NCI-H460 (cell line): ENCODE measurements around the gene GTF2F1. TPM values are rescaled to one million over a fixed set of nuclear protein-coding genes. Genes with fewer than 3 reads are reported as not detected.
"Not testable (repeated sequence)": the region's sequence is repeated elsewhere in the genome, so short reads cannot be mapped to it uniquely, and the experiment has no call there.

Experiments used
- DNase-seq: peaks from one replicate; pipeline ENCODE4 v3.0.0-alpha.2; 2016; ENCODE audit warnings: low read depth; ENCODE audit errors: extremely low read depth
- total RNA-seq: library from RNA; depleted of rRNA; stranded (reverse); fragments of >200 nt; shearing (Covaris generic); gene quantifications from 2 replicates; pipeline ENCODE4 v1.2.3, GENCODE V29; 2014

GTF2F1 gene
- total RNA-seq, 1 experiment from 2014 or later = 44.1 TPM

DNA sequence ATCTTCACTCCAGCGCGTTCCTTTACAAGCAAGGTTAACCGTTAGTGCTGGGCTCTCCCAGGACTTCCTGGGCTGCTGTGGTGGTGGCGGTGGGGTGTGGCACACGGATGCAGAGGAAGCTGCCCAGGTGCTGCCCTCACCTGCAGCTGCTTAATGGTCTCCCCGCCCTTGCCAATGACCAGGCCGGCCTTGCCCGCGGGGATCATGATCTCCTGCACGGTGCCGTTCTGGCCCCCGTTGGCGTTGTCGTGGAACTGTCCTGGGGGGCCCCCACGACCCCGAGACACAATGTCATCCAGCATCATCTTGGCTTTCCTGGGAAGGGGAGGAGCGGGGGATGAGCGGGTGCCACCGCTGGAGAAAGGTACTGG lies 25.6 kb upstream of the GTF2F1 start:
- DNase-seq = no peak

DNA sequence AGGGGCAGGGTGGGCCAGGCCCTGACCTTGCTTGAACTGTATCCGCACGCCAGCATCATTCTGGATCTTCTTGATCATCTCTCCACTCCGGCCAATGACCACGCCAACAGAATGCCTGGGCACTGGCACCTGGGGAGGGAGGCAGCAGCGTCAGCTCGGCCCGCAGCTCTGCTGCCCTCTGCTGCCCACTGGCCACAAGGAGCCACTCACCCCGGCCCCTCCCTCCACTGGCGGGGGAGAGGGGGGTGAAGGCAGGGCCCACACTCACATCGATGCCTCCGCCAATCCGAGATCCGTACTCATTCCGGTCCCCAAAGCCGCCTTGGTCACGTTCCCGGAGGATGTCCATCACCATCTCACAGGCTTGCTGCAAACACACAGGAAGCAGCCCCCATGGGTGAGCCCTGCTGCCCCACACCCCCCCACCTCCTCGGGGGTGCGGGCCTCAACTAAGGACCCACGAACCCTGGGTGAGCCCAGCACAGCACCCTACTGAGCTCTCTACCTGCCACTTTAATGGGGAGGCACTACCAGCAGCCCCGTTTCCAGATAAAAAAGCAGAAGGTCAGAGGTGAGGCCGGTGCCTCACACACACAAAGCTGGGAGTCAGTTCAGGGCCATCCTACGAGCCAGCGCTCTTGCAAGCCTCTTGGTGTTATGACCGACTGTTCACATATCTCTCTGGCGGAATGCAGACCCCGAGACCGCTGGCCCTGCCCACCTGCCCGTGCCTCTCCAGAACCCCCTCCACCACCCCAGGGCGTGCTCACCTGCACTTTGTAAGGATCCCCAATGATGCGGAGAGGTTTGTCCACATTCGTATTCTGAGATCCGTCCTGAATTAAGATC lies 25.0 kb upstream of the GTF2F1 start:
- DNase-seq = peak; percentile 33

DNA sequence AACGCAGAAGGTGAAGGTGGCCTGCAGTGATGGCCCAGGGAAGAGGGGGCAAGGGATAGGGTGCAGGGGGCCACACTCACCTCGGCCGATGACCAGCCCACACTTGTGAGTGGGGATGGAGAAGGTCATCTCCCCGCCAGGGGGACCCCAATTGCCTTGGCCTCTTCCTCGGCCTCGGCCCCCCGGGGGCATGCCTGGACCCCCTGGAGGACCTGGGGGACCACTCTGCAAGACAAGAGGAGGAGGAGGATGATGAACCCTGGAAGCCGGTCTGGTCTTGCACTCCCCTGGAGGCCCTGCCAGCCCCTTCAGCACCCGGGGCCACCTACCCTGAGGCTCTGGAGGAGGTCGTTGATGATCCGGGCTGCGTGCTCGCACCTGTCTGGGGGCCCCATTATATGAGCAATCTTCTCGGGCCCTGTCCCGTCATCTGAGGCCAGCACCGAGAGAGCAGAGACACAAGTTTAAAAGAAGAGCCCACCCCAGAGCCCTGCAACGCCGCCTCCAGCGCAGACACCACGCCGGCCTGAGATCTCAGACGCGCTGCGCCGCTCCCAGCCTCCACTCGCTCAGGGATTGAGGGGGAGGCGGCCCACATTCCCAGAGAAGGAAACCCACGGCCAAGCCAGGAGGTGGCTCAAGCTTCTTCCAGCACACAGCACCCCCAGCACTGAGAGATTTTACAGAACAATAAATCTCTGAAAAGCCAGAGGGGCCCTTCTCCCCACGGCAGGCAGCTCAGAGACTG lies 23.9 kb upstream of the GTF2F1 start:
- DNase-seq = no peak

DNA sequence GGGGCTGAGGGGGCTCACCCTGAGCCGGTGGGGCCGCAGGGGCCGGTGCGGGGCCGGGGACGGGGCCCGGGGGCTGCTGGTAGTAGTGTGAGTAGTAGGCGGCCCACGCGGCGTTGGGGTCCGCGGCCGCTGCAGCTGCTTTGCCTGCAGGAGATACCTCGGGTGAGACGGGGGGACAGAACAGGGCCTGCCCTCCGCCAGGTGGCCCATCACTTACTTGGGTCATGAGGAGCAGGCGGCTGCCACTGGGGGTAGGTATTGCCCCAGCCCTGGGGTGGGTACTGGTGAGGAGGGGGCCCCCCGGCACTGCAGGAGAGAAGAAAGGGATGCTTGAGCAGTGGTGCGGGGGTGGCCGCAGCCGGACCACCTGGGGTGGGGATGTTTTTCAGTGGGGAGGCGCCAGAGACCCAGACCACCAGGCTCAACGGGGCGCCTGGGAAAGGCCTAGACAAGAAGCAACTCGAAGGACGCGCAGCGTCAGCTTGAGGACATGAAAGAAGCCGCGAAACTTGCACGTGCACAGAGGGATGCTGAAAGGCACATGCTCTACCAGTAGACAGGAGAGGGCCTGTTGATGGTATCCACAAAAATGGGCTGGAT lies 22.7 kb upstream of the GTF2F1 start:
- DNase-seq = no peak

DNA sequence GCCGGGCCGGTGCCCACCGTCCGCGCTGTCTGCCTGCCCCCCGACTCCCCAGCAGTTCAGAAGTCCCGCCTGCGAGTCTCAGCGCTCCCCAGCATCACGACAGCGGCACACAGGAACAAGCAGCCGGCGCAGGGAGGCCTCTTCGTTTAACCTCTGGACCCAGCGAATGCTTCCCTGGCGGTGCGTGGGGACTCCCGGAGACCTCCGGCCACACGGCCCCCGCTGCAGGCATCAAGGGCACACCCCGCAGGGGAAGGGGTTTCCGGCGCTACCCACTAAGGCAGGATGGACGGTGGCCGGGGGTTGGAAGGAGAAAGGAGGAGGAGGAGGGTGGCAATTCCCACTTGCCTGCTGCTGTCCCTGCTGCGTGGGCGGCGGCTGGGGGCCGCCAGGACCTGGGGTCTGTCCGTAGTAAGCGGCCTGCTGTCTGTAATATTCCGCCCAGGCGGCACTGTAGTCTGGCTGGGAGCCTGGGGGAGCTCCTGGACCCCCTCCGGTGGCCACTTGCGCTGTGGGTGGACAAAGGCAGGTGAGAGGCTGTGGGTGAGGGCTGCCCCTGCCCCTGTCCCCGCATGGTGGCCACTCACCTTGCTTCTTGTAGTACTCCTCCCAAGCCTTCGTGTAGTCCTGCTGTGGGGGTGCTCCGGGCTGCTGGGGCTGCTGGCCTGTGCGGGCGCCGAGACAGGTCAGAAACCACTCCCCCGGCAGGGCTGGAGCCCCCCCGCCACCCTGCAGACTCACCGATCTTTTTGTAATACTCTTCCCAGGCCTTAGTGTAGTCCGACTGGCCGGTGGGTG lies 22.0 kb upstream of the GTF2F1 start:
- DNase-seq = no peak

DNA sequence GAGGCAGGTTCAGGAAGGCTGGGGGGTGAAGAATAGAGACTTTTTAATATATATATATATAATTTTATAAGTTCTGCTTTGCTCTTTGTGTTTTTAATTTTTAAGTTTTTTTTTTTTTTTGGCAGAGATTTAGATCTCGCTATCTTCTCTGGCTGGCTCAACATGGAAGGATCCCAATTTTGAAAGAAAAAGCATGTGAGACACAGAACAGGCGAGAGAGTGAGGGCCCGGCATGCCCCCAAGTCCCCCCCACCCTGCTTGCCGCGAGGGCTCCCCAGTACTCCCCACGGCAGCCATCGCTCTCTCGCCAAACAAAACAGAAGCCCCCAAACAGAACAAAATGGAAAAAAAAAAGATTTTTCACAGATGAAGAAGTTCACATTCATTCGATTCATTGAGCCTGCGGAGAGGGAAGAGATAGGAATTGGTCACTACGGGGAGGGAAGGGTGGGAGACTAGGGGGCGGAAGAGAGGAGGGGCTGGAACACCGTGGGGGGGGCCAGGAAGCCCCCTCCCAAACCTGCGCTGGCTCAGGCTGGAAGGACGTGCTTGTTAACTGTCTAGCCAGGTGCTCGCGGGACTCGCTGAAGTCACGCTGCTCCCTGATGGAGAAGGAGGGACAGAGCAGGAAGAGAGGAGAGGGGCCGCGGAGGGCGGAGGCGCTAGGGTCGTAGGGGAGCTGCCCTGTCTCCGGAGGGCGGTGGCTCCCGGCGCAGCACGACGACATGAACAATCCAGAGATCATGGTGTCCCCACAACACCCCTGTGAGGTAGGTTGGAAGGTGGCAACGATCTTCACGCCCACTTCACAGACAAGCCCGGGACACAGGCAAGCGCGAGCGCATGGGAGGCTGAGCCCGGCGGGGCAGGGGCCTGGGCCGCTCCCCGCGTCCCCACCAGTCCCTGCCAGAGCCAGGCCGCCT lies 21.0 kb upstream of the GTF2F1 start:
- DNase-seq = no peak

DNA sequence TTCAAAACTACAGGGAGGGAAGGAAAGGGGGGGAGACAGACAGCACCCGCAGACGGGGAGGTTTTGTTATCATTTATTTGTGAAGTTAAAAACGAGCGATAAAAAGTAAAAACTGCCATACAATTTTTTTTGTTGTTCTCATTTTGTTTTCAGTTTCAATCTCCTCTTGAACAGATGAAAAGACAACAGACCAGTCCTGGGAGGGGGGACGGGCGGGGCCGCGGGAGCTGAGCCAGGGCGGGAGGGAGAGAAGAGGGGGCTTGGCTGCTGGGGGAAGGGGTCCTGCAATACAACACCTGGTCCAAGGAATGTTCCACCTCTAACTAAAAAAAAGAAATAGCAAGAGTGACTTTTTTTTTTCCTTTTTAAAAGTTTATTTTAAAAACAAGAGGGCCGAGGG lies 20.3 kb upstream of the GTF2F1 start:
- no peak for DNase-seq

DNA sequence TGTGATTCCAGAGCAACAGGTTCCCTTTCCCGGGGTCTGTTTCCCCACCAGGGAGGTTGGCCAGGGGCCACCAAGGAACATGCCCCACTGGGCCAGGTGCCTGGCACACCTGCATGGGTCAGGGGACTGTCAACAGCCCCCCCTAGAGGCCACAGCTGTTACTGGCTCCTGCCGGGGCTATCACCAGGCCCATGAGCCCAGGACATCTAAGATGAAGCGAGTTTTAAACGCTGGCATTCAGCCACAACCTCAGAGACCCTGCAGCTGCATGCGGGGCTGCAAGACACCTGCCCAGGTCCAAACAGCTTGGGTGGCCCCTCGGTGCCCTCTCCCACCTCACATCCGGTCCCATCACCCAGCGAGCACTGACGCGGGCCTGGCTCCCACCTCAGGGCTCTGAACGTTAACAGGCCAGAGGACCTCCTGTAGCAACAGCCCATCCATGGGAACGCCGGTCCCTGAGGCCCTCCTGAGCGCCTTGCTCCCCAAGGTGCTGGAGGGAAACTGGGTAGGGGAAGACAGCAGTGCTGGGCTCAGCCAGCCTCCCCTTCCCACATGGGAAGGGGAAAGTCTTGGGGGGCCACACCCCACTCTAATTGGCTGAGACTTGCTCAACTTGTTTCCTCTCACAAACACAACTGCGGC lies 19.6 kb upstream of the GTF2F1 start:
- no peak for DNase-seq

DNA sequence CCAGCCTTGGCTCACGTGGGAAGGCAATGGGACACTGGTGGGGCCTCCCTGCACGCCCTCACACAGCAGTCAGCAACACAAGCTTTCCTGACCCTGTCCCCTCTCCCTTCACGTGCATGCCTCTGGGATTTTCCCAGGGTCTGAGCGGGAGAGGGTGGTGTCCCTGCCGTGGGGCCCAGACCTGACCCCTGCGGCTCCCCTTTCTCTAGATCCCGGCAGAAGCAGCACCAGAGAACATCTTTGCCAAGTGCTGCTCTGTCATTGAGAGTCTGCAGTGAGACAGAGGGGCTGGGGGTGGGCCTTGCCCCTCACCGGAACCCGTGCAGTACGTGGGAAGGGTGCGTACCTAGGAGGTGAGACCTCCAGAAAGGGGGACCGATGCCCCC lies 19.1 kb upstream of the GTF2F1 start:
- no peak for DNase-seq

DNA sequence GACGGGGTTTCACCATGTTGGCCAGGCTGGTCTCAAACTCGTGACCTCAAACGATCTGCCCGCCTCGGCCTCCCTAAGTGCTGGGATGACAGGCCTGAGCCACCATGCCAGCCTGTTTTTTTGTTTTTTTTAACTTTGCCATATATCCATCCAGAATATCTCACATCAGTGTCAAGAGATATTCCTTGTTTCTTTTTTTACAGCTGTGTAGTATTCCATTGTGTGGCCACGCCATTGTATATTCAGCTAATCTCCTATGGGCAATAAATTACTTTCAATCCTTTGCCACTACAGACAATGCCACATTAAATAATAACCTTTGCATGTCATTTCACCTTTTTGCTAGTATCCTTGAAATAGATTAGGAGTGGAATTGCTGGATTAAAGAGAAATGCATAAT lies 16.4 kb upstream of the GTF2F1 start:
- DNase-seq = no peak

DNA sequence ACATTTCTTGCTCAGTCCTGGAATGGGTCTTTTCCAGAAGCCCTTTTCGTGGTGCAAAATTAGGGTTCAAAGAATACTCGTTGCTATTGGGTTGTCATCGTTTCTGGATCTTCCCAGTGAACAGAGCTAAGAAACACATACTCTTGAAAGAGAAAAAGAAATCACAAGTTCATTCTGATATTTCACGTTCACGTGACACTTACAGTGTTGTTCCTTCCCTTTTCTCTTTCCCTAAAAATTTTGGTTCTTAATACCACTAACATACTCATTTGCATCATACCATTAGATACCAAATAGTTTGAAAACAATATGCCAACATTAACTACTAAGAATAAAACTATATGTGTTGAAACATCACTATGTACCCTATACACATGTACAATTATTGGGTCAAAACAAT lies 13.4 kb upstream of the GTF2F1 start:
- DNase-seq = no peak

DNA sequence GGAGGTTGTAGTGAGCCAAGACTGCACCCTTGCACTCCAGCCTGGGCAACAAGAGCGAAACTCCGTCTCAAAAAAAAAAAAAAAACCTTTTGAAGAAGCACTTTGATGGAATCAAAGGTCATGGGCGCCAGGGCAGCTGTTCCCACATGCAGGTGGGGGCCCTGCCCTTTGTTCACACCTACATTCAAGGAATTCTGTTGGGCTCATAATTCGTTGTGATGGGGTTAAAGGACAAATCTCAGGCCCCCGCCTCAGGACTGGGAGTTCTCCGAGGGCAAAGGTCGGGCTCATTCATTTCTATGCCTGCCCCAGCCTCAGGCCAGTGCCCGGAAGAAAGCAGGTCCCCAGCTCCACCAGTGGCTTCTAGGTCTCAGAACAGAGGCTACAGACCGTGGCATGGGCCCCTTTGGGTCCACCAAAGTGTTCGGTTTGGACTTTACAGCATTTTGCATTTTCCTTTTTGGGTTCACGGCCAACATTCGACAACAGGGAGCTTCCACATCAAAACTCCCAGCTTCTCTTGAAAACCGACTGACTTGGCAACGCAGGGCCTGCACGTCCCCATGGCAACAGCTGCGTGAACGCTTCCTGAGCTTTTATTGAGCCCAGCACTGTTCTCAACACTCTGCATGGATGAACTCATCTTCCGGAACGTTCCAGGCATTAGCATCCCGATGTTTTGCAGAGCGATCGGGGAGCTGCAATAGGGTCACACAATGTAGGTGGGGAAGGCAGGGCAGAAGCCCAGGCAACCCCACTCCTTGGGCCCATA lies 10.1 kb upstream of the GTF2F1 start:
- no peak for DNase-seq

DNA sequence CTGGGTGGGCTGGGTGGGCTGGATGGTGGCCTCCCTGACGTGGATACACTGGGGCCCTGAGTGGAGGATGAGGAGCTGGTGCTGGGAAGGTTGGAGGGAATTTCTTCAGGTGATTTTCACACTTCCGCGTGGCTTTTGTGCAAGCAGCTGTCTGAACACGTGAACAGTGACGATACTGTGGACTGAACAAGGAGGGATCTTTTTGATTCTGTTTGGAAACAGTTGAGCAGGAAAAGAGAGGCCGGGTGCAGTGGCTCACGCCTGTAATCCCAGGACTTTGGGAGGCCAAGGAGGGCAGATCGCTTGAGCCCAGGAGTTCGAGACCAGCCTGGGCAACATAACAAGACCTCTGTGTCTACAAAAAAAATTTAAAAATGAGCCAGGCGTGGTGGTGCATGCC lies 9.1 kb upstream of the GTF2F1 start:
- no peak for DNase-seq

DNA sequence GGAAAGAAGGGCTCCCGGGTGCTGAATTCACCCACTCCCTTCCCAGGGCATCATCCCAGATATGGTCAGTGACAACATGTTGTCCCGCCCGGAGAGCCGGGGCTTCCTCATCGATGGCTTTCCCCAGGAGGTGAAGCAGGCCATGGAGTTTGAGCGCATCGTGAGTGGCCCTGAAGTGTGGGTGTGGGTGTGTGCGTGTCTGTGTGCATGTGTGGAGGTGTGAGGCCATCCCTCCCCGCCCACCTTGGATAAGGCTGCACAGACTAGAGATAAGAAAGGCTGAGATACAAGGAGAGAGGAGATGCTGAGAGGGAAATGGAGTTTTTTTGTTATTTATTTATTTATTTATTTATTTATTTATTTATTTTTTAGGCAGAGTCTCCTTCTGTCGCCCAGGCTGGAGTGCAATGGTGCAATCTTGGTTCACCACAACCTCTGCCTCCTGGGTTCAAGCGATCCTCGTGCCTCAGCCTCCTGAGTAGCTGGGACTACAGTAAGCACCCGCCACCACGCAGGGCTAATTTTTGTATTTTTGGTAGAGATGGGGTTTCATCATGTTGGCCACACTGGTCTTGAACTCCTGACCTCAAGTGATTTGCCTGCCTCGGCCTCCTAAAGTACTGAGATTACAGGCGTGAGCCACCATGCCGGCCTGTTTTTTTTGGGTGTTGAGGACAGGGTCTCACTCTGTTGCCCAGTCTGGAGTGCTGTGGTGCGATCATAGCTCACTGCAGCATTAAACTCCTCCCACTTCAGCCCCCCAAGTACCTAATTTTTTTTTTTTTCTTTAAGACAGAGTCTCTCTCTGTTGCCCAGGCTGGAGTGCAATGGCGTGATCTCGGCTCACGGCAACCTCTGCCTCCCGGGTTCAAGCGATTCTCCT lies 7.3 kb upstream of the GTF2F1 start:
- not testable (repeated sequence) for DNase-seq

DNA sequence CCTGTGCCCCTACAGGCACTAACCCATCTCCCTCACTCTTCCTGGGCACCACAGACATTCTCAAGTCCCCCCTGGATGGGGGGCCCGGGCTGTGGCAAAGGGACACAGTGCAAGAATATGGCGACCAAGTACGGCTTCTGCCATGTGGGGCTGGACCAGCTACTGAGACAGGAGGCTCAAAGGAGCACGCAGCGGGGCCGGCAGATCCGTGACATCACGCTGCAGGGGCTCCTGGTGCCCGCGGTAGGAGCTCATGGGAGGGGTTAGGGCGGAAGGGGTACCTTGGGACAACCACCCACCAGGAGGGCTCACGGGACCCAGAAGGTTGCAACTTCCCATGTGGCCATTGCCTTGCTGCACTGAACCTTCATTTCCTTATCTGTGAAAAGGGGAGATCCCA lies 3.3 kb upstream of the GTF2F1 start:
- DNase-seq = no peak

DNA sequence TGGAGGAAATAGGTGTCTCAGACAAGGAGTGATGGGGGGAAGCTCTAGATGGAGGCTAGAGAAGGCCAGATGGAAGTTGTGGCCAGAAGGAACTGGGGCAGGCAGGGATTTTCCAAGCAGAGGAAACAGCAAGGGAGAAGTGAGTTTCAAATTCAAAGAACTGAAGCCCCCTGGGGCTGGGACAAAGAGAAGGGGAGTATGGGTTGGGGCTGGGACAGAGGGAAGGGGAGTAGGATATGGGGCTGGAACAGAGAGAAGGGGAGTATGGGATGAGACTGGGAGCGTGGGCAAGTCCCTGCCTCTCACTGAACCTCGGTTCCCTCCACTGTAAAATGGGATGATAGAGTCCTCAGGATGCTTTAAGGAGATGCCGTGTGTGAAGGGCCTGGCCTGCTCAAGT lies 1.9 kb upstream of the GTF2F1 start:
- DNase-seq = no peak

DNA sequence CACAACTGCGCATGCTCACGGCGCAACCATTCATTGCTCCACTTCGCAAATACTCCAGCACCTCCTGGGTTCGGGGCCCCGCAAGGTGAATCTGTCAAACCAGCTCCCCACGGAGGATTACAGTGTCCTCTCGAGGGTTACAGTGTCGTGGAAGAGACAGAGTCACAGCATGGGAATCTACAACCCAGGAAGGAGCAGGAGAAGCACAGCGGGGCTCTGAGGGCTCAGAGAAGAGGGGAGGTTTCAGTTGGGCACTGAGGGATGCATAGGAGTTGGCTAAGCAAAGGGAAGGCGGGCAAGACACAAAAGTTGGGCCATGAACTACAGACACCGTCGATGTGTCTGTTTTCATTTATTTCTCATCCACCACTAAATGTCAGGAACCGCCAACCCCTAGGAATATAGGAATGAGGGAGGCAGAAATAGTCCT lies 1.0 kb upstream of the GTF2F1 start:
- peak; percentile 40 for DNase-seq
